ENCODE data around the gene PXDC1.

PXDC1 gene

GRCh38 chr6:3744211-3744900 is 7.2 kb downstream of the PXDC1 start:
- Histone ChIP-seq H3K4me3 (peak overlapping the region; percentile 96), H3K27ac (peak overlapping the region; percentile 93 to 100)
- no peak for DNase-seq (ENCODE audit: low spot score)
- TF ChIP-seq, protein P1, sequence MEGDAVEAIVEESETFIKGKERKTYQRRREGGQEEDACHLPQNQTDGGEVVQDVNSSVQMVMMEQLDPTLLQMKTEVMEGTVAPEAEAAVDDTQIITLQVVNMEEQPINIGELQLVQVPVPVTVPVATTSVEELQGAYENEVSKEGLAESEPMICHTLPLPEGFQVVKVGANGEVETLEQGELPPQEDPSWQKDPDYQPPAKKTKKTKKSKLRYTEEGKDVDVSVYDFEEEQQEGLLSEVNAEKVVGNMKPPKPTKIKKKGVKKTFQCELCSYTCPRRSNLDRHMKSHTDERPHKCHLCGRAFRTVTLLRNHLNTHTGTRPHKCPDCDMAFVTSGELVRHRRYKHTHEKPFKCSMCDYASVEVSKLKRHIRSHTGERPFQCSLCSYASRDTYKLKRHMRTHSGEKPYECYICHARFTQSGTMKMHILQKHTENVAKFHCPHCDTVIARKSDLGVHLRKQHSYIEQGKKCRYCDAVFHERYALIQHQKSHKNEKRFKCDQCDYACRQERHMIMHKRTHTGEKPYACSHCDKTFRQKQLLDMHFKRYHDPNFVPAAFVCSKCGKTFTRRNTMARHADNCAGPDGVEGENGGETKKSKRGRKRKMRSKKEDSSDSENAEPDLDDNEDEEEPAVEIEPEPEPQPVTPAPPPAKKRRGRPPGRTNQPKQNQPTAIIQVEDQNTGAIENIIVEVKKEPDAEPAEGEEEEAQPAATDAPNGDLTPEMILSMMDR (IDR thresholded peaks at IDR 0.05): no peak

GRCh38 chr6:3743541-3743940 is 8.0 kb downstream of the PXDC1 start:
- no peak for DNase-seq (ENCODE audit: low spot score)

GRCh38 chr6:3742426-3743344 is 8.8 kb downstream of the PXDC1 start:
- no peak for DNase-seq (ENCODE audit: low spot score)
- H3K27ac ChIP-seq: peak overlapping the region; percentile 93 to 100
- H3K4me3 ChIP-seq: peak overlapping the region; percentile 96
- TF ChIP-seq, protein P1 (IDR thresholded peaks at IDR 0.05): peak; percentile 90

More at GRCh38 chr6:3743541-3743940, 8.0 kb downstream of the PXDC1 start:
- H3K27ac ChIP-seq: peak overlapping the region; percentile 93 to 100
- peak overlapping the region; percentile 96 for H3K4me3 ChIP-seq
- TF ChIP-seq, protein P1 (IDR thresholded peaks at IDR 0.05): no peak

- peak overlapping the region; percentile 93 to 100 for H3K27ac ChIP-seq
- H3K4me3 ChIP-seq: peak overlapping the region; percentile 96
- TF ChIP-seq, protein P1 (IDR thresholded peaks at IDR 0.05): no peak
- no peak for DNase-seq (ENCODE audit: low spot score)
These were observed 9.5 kb downstream of the PXDC1 start for GRCh38 chr6:3742076-3742425.

DNA sequence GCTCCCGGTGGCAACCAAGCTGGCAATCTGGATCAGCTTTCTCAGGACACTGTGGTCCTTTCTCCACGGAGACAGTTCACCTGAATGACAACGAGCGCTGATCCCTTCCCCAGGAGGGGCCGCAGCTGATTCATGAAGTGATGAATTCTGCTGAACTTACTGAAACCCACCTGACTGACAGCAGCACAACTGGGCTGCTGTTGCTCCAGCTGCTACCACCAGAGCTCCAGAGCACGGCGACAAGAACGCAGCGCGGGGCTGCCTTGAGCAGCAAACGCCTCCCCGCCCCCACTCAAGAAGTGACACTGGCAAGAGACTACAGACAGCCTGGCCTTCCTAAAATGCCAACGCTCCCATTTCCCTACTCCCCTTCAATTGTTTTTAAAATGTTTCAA is 10.0 kb downstream of the PXDC1 start:
- TF ChIP-seq, protein P1 (IDR thresholded peaks at IDR 0.05): no peak
- Histone ChIP-seq H3K4me3 (peak overlapping the region; percentile 42), H3K27ac (peak overlapping the region; percentile 68 to 93)
- no peak for DNase-seq (ENCODE audit: low spot score)

DNA sequence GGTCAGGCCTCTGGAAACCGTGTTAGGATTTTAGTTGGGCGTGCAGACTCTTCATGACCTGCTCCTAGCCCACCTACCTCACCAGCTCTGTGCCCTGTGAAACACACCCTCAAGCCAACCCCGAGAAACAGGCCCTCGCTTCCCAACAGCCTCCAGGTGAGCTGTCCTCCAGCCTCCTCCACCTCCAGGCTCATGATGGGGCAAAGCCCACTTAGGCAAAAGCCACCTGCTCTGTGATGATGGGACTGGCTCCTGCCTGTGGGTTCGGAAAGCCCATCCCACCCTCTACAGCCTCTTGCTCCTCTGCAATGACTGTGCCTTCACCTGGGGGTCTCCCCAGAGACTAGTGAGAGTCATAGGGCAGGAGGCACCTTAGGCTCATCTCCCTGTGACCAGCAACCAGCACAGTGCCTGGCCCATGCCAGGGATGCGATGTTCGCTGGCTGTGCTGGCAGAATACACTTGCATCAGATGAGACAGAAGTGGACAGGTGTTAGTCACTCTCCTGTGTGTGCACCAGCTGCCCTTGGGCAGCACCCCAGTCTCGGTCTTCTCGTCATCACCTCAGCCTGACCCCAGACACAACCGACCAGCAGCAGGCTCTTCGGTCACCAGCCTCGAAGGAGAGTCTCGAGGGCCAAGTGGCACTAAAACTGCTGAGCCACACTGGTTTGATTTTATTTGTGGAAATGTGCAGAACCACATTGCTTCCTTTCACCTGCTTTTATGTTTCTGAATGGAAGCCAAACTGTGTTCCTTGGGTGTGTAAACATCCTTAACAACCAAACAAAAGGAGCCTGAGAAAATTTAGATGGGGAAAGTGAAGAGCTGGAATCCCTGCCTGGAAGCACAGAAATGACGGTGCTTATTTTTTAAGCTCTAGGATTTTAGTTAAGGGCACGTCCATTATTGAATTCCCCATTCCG is 10.7 kb downstream of the PXDC1 start:
- DNase-seq (ENCODE audit: low spot score): no peak
- TF ChIP-seq, protein P1 (IDR thresholded peaks at IDR 0.05): no peak
- Histone ChIP-seq H3K27ac (peak overlapping the region; percentile 68 to 93), H3K4me3 (peak overlapping the region; percentile 42)

Data from coronary artery (tissue), 2 donors.